GM18909 (cell line): ENCODE results near the gene ANAPC5.
A peak's percentile ranks its signal among the peaks of the same experiment; 100 is the strongest.
"Not testable (repeated sequence)": the region's sequence is repeated elsewhere in the genome, so short reads cannot be mapped to it uniquely, and the experiment has no call there.

Experiments
- ATAC-seq: cut with Tn5 transposase; IDR thresholded peaks from one replicate; pipeline ENCODE4 v1.9.1; 2021; ENCODE audit warnings: mild to moderate bottlenecking; ENCODE audit not compliant: unreplicated experiment, poor library complexity

ANAPC5 gene

GRCh38 chr12:121351820-121352681 lies at the start of gene ANAPC5:
Gene ANAPC5 (minus strand): TSS chr12:121352411. CDS start chr12:121352340, 71 bp downstream.
- ATAC-seq = peak; percentile 98

GRCh38 chr12:121400332-121401139 lies 48.3 kb upstream of the ANAPC5 start:
- ATAC-seq = peak; percentile 43

- ATAC-seq = peak; percentile 92
Measured at GRCh38 chr12:121399391-121400331, 47.5 kb upstream of the ANAPC5 start, which contains the start of gene RNF34. Gene RNF34 (plus strand): TSS chr12:121400118. CDS start chr12:121400213, 95 bp downstream.

- no peak for ATAC-seq
Measured at GRCh38 chr12:121398355-121398754, 46.1 kb upstream of the ANAPC5 start.

- no peak for ATAC-seq
Measured at GRCh38 chr12:121397521-121397920, 45.3 kb upstream of the ANAPC5 start.

GRCh38 chr12:121392325-121392716 lies 40.1 kb upstream of the ANAPC5 start:
- ATAC-seq = no peak

- ATAC-seq = no peak
Measured at GRCh38 chr12:121391619-121392324, 39.6 kb upstream of the ANAPC5 start.

- ATAC-seq = no peak
Measured at GRCh38 chr12:121390856-121391255, 38.6 kb upstream of the ANAPC5 start.

GRCh38 chr12:121388421-121388981 lies 36.3 kb upstream of the ANAPC5 start:
- ATAC-seq = no peak

GRCh38 chr12:121384891-121385290 lies 32.7 kb upstream of the ANAPC5 start:
- not testable (repeated sequence) for ATAC-seq

- ATAC-seq = no peak
Measured at GRCh38 chr12:121383601-121384021, 31.4 kb upstream of the ANAPC5 start.

- no peak for ATAC-seq
Measured at GRCh38 chr12:121379945-121380344, 27.7 kb upstream of the ANAPC5 start.

- no peak for ATAC-seq
Measured at GRCh38 chr12:121378736-121379135, 26.5 kb upstream of the ANAPC5 start.

- ATAC-seq = no peak
Measured at GRCh38 chr12:121376754-121377697, 24.8 kb upstream of the ANAPC5 start.

- not testable (repeated sequence) for ATAC-seq
Measured at GRCh38 chr12:121374945-121375584, 22.9 kb upstream of the ANAPC5 start.

GRCh38 chr12:121374336-121374735 lies 22.1 kb upstream of the ANAPC5 start:
- not testable (repeated sequence) for ATAC-seq

- no peak for ATAC-seq
Measured at GRCh38 chr12:121373755-121374154, 21.5 kb upstream of the ANAPC5 start.
